HepG2 (cell line): ENCODE data around the gene CASKIN1. TPM values are rescaled to one million over a fixed set of nuclear protein-coding genes. Genes with fewer than 3 reads are reported as not detected.

ENCODE experiments used
- BORCS8-MEF2B ChIP-seq: sonication (generic); formaldehyde crosslinking; IDR thresholded peaks from 2 replicates; pipeline ENCODE4 v1.8.0; 2022; ENCODE audit warnings: mild to moderate bottlenecking, missing genetic modification reagents
- CBFB ChIP-seq: sonication (generic); formaldehyde crosslinking; IDR thresholded peaks from 2 replicates; pipeline ENCODE4 v1.4.0; 2020; ENCODE audit warnings: missing genetic modification reagents
- CSRNP1 ChIP-seq: sonication (generic); formaldehyde crosslinking; IDR thresholded peaks from 2 replicates; pipeline ENCODE4 v1.8.1; 2023; ENCODE audit warnings: mild to moderate bottlenecking, missing genetic modification reagents
- FIP1L1 ChIP-seq: fragments of 200-400 bp; formaldehyde crosslinking; IDR thresholded peaks from 2 replicates; pipeline ENCODE4 v1.6.1; 2018; ENCODE audit warnings: low read depth, mild to moderate bottlenecking, low read length, moderate library complexity, borderline replicate concordance; ENCODE audit not compliant: insufficient read depth
- HCFC1 ChIP-seq: fragments of 150-350 bp; IDR thresholded peaks from 2 replicates; pipeline ENCODE4 v1.6.1; 2014; ENCODE audit warnings: low read depth, low read length
- KDM5B ChIP-seq: sonication (generic); formaldehyde crosslinking; IDR thresholded peaks from 2 replicates; pipeline ENCODE4 v1.4.0; 2020; ENCODE audit warnings: missing genetic modification reagents, mild to moderate bottlenecking, borderline replicate concordance
- NONO ChIP-seq, 2 experiments: fragments of 450-650 bp in 1 of 2; sonication (generic) in 1 of 2; formaldehyde crosslinking in 1 of 2; IDR thresholded peaks in 1 of 2; conservative IDR thresholded peaks in 1 of 2; 2 replicates each; pipeline versions ENCODE4 v1.6.1 to v1.8.0; 2017 to 2022; ENCODE audit warnings: mild to moderate bottlenecking in 1 of 2, missing genetic modification reagents in 1 of 2, moderate library complexity in 1 of 2
- PAWR ChIP-seq: sonication (generic); formaldehyde crosslinking; IDR thresholded peaks from 2 replicates; pipeline ENCODE4 v1.4.0; 2020; ENCODE audit warnings: missing genetic modification reagents, mild to moderate bottlenecking, borderline replicate concordance
- PAXIP1 ChIP-seq: sonication (generic); formaldehyde crosslinking; conservative IDR thresholded peaks from 2 replicates; pipeline ENCODE4 v1.4.0; 2020; ENCODE audit warnings: mild to moderate bottlenecking, missing genetic modification reagents, moderate library complexity
- PRMT3 ChIP-seq: sonication (generic); formaldehyde crosslinking; IDR thresholded peaks from 2 replicates; pipeline ENCODE4 v1.8.1; 2022; ENCODE audit warnings: low read depth, mild to moderate bottlenecking, moderate library complexity, missing genetic modification reagents, borderline replicate concordance
- SMAD1 ChIP-seq: sonication (generic); formaldehyde crosslinking; IDR thresholded peaks from 2 replicates; pipeline ENCODE4 v1.4.0; 2020; ENCODE audit warnings: missing genetic modification reagents, low read depth, mild to moderate bottlenecking, borderline replicate concordance
- SP4 ChIP-seq: sonication (generic); formaldehyde crosslinking; IDR thresholded peaks from 2 replicates; pipeline ENCODE4 v1.8.1; 2023; ENCODE audit warnings: mild to moderate bottlenecking, missing genetic modification reagents
- TERF1 ChIP-seq: sonication (generic); formaldehyde crosslinking; IDR thresholded peaks from 2 replicates; pipeline ENCODE4 v1.8.0; 2022; ENCODE audit warnings: mild to moderate bottlenecking, missing genetic modification reagents, moderate library complexity
- ZBTB42 ChIP-seq: sonication (generic); formaldehyde crosslinking; IDR thresholded peaks from 2 replicates; pipeline ENCODE4 v1.5.0; 2020; ENCODE audit warnings: mild to moderate bottlenecking, missing genetic modification reagents
- ZNF775 ChIP-seq: sonication (generic); formaldehyde crosslinking; IDR thresholded peaks from 2 replicates; pipeline ENCODE4 v1.4.0; 2020; ENCODE audit warnings: missing genetic modification reagents, mild to moderate bottlenecking, moderate library complexity, borderline replicate concordance
- polyA plus RNA-seq, 8 experiments: library from polyadenylated mRNA; depleted of rRNA in 3 of 8; stranded (reverse) in 7 of 8; unstranded in 1 of 8; fragments of >200 nt; fragmentation: Illumina TruSeq in 4 of 8; extraction: Trizol in 4 of 8; gene quantifications; 2 replicates each; pipeline versions ENCODE4 v1.2.1 to v1.2.3, GENCODE V29; 2011 to 2016; ENCODE audit warnings: low read depth in 4 of 8, missing spikeins in 1 of 8, mixed read lengths in 1 of 8; ENCODE audit not compliant: insufficient read depth in 1 of 8
- total RNA-seq, 5 experiments: library from RNA; depleted of rRNA; stranded (reverse); fragments of >200 nt; fragmentation: Illumina TruSeq; extraction: Trizol; gene quantifications; 2 replicates each; pipeline ENCODE4 v1.2.3, GENCODE V29; 2016; ENCODE audit warnings: low read depth in 1 of 5
- TF ChIP-seq, protein P1 (sequence below): sonication (generic); formaldehyde crosslinking; IDR thresholded peaks from 2 replicates; pipeline ENCODE4 v1.8.0; 2022; ENCODE audit warnings: missing genetic modification reagents, mild to moderate bottlenecking, borderline replicate concordance
- TF ChIP-seq, protein P2 (sequence below): sonication (generic); formaldehyde crosslinking; conservative IDR thresholded peaks from 2 replicates; pipeline ENCODE4 v1.8.0; 2022; ENCODE audit warnings: missing genetic modification reagents

CASKIN1 gene
- total and polyA plus RNA-seq, 2 of the 13 experiments (the other 11 are each of a cell fraction or from before 2014, with no cell fraction given) = 1.2 to 2.2 TPM

DNA sequence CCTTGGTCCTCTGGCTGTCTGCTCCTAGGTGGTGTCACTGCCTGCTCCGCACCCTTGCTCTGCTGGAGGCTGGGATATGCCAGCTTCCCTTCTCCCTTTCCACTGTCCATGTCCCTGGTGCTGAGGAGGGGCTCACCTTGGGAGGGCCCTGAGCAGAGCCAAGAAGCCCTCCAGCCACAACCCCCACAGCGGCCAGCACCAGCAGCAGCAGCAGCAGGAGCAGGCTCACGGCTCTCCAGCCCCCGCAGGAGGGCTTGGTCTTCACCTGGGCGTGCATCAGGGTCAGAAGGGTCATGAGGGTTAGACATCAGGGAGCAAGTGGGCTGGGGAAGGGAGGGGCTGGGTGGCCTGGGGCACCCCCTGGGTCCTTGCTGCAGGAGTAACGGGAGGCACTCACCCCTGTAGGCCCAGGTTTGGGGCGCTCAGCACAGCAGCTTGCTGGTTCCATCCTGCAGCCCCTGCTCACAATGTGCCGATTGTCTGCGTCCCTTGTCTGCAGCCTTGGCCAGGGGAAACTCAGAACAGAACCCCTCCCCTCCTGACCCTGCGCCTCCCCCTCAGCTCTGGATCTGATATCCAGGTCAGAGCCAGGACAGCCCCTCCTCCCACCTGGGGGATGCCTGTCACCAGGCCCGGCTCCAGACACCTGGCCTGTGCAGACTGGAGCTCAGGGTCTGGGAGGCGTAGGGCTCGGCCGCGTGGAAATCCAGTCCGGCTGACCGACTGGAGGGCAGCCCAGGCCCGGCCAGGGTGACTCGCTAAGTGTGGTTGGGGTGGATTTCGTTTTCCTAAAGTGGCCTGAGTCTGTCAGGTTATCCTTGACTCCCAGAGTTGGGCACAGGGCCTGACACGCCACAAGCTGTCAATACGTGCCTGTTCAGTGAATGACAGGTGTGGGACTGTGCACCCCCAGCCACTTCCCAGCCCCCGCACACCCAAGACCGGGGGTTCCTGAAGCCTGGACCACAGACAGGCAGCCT is 14.3 kb upstream of the CASKIN1 start, which contains the start of gene BRICD5 (continued):
- peak; percentile 42; the same call in 1 of the 2 replicates for TF ChIP-seq PAXIP1 (CRISPR knock-in tag)
- TF ChIP-seq, protein P1, sequence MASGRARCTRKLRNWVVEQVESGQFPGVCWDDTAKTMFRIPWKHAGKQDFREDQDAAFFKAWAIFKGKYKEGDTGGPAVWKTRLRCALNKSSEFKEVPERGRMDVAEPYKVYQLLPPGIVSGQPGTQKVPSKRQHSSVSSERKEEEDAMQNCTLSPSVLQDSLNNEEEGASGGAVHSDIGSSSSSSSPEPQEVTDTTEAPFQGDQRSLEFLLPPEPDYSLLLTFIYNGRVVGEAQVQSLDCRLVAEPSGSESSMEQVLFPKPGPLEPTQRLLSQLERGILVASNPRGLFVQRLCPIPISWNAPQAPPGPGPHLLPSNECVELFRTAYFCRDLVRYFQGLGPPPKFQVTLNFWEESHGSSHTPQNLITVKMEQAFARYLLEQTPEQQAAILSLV = no peak
- 0 out of 2 replicates have a peak, but pooled peaks have one; percentile 47 for TF ChIP-seq BORCS8-MEF2B
- no peak for TF ChIP-seq FIP1L1
- TF ChIP-seq SP4 (CRISPR knock-in tag) = peak; percentile 45; the same call in 1 of the 2 replicates
- TF ChIP-seq KDM5B (CRISPR knock-in tag) = no peak
- TF ChIP-seq, protein P2, sequence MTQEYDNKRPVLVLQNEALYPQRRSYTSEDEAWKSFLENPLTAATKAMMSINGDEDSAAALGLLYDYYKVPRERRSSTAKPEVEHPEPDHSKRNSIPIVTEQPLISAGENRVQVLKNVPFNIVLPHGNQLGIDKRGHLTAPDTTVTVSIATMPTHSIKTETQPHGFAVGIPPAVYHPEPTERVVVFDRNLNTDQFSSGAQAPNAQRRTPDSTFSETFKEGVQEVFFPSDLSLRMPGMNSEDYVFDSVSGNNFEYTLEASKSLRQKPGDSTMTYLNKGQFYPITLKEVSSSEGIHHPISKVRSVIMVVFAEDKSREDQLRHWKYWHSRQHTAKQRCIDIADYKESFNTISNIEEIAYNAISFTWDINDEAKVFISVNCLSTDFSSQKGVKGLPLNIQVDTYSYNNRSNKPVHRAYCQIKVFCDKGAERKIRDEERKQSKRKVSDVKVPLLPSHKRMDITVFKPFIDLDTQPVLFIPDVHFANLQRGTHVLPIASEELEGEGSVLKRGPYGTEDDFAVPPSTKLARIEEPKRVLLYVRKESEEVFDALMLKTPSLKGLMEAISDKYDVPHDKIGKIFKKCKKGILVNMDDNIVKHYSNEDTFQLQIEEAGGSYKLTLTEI (CRISPR knock-in tag) = no peak
- TF ChIP-seq PAWR = no peak
- peak; percentile 49; the same call in 1 of the 2 replicates for TF ChIP-seq CSRNP1 (CRISPR knock-in tag)
- no peak for TF ChIP-seq CBFB (CRISPR knock-in tag)
- no peak for TF ChIP-seq SMAD1 (CRISPR knock-in tag)
- no peak for TF ChIP-seq PRMT3
- peak; percentile 41; the same call in 1 of the 2 replicates for TF ChIP-seq TERF1 (CRISPR knock-in tag)
- no peak for TF ChIP-seq ZNF775 (CRISPR knock-in tag)
- no peak for TF ChIP-seq NONO (IDR thresholded peaks at IDR 0.05)
- TF ChIP-seq NONO (CRISPR knock-in tag; conservative IDR thresholded peaks at IDR 0.05) = peak; percentile 90
- no peak for TF ChIP-seq ZBTB42 (CRISPR knock-in tag)
- no peak for TF ChIP-seq HCFC1
